GM12892 (cell line): ENCODE results near the gene SOST.

ENCODE experiments used
- POLR2A ChIP-seq: IDR thresholded peaks from 2 replicates; pipeline ENCODE4 v1.6.1; 2011; ENCODE audit warnings: low read depth, low read length, control low read depth
- POLR2AphosphoS5 ChIP-seq: IDR thresholded peaks from 2 replicates; pipeline ENCODE4 v1.6.1; 2011; ENCODE audit warnings: low read depth, low read length, control low read depth

DNA sequence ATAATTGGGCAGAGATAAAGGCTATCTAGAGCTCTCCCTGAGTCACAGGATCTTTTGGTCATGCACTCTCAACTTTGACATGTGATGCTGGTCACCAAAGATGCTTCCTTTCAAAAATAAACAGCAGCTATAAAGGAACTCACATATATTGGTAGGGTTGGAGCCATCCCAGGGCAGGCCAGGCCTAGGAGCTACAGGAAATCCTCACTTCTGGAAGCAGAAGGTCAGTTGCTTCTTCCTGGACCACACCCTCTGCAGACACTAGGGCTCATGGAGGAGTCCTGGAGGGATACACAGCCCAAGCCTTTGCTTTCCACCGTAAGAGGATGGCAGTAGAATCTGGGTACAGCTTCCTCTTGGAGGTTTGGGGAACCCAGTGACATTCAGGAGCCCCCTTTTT, 24.6 kb downstream of the SOST start:
- TF ChIP-seq POLR2AphosphoS5 (no peak), POLR2A (no peak)
